Gastrocnemius medialis (tissue), 4 donors: ENCODE results near the gene ASB2.

Source experiments
- POLR2A ChIP-seq, 2 donors: fragments of 450-650 bp; IDR thresholded peaks; one replicate each; pipeline ENCODE4 v1.6.1; 2017; ENCODE audit warnings: antibody characterized with exemption in 2 of 2, mild to moderate bottlenecking in 2 of 2, moderate library complexity in 2 of 2
- TF ChIP-seq, protein P1 (sequence below), 5 experiments: fragments of 450-650 bp in 3 of 5; fragments of 200-600 bp in 2 of 5; sonication (generic) in 2 of 5; IDR thresholded peaks in 4 of 5; conservative IDR thresholded peaks in 1 of 5; 1 replicate in 4 of 5; 2 replicates in 1 of 5; pipeline ENCODE4 v1.5.1; 2016 to 2019; ENCODE audit warnings: antibody characterized with exemption in 5 of 5, mild to moderate bottlenecking in 3 of 5, moderate library complexity in 3 of 5

DNA sequence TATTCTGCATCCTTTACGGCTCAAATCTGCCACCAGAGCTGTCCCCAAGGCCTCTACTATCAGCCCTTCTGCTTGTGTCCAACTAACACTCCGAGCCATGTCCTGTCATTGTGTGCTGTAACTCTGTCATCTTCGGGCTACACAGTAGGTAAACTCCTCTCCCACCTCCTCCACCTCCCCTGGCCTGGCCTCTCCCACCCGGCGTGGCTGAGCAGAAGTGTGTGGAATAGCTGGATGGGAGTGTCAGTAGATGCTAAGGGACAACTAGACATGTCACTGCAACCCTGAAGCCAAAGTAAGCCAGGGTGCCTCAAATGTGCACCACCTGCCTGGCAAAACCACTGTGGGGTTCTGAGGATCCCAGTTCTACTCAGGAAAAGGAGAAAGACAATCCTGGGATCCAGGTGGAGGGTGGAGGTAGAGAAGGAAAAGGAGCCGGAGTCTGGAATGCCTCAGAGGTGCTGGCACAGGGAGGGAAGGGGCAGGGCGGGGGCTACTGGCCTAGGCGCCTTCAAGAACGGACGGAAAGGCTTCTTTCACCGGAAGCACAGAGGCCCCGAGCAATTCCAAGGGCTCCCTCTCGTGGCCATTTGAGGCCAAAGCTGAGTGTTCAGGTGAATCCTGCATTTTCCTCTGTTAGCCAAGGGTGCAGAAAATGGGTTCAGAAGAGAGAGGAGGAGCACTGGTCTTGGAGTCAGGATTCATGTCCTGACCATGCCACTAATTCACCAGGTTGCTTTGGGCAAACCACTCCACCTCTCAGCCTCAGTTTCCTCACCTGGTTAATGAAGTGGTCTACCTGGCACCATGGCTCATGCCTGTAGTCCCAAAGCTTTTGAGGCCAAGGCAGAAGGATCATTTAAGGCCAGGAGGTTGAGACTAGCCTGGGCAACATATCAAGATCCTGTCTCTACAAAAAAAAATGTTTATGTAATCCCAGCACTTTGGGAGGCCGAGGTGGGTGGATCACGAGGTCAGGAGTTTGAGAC lies 69.7 kb downstream of the ASB2 start:
- TF ChIP-seq POLR2A (IDR thresholded peaks at IDR 0.05): no peak
- TF ChIP-seq, protein P1, sequence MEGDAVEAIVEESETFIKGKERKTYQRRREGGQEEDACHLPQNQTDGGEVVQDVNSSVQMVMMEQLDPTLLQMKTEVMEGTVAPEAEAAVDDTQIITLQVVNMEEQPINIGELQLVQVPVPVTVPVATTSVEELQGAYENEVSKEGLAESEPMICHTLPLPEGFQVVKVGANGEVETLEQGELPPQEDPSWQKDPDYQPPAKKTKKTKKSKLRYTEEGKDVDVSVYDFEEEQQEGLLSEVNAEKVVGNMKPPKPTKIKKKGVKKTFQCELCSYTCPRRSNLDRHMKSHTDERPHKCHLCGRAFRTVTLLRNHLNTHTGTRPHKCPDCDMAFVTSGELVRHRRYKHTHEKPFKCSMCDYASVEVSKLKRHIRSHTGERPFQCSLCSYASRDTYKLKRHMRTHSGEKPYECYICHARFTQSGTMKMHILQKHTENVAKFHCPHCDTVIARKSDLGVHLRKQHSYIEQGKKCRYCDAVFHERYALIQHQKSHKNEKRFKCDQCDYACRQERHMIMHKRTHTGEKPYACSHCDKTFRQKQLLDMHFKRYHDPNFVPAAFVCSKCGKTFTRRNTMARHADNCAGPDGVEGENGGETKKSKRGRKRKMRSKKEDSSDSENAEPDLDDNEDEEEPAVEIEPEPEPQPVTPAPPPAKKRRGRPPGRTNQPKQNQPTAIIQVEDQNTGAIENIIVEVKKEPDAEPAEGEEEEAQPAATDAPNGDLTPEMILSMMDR (IDR thresholded peaks at IDR 0.05 in 4 of 5, conservative IDR thresholded peaks at IDR 0.05 in 1 of 5): peak in 3 of 5 experiments; percentile 25 to 52 (median 48)
